HG03280 (cell line): ENCODE data around the gene ZSWIM1.

ENCODE experiments used
- ATAC-seq: cut with Tn5 transposase; IDR thresholded peaks from one replicate; pipeline ENCODE4 v1.9.1; 2021; ENCODE audit warnings: mild to moderate bottlenecking, moderate library complexity; ENCODE audit not compliant: unreplicated experiment

The ZSWIM1 gene

DNA sequence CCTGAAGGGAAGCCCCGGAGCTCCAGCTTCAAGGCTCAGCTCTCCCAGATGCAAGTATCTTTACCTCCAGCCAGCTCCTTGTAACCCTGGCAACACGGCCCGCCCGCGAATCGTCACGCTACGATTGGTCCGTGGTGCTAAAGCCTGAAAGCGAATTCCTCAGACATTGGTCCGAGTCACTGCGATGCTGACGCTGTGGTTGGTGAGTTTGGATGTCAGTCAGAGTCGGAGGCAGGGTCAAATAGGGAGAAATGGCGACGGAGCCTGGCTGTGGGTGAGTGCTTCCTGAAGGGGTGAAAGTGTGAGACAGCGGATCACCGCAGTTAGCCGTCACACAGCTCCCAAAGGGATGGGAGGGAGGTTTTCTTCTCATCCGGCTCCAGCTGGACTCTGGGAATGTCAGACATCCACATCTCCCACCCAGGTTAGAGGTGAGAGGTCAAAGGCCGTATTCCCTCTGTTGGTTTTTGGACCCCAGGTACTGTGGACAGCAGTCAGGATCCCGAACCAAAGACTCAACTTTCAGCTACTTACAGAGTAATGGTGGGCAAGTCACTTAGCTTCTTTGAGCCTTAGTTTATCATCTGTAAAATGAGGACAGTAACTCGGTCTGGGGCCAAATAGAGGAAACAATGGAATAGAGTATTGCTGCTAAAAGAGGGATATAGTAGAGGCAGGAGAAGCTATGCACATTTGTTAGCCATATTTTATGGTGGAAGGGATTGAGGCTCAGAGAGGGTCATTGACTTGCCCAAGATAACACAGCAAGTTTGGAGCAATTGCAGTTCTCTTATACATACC lies at the start of gene ZSWIM1:
ZSWIM1 (plus strand) TSS at position 240 of the 801 bp plus-strand sequence. CDS start 1,366 bp downstream, outside the sequence.
- ATAC-seq, result peak; percentile 99

DNA sequence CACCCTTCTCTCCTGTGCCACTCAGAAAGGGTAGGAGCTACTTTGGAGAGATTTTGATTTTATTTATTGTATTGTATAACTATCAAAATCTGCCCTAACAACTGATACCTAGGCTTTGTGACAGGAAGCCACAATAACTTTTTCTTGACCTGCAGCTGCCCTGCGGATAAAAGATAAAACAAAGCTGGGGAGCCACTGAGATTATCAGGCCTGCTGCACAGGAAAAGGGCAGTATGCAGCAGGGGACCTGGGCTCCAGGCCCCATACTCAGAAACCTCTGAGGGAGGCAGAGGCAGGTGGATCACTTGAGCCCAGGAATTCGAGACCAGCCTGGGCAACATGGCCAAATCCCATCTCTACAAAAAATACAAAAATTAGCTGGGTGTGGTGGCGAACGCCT lies 48.4 kb upstream of the ZSWIM1 start:
- no peak for ATAC-seq

DNA sequence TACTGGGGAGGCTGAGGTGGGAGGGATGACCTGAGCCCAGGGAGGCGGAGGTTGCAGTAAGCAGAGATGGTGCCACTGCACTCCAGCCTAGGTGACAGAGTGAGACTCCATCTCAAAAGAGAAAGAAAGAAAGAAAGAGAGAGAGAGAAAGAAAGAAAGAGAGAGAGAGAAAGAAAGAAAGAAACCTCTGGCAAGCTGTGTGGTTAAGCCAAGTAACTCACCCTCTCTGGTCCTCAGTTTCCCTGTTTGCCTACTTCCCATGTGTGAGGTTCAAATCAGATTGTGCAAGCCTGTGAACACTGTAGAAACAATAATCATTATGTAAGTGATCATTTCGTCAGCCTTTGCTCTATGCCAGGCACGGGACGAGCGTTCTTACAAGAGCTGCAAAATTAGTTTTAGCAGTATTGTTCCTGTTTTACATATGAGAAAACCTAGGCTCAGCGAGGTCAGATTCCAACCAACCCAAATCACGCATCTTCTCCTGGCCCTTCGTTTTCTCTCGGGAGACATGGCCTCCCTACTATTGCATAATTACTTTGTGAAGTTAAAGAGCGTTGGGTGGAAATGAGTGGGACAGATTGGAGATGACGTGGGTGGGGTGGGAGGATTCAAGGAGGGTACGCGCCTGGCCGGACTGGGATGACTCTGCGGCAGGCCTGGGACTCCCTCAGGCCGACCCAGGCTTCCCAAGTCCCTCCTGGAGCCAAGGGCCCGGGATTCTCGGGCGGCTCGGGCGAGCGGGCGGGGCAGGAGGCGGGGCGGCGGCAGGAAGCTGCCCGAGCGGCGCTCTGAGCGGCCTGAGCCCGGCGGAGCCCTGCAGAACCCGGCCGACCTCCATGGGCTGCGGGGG lies 47.8 kb upstream of the ZSWIM1 start, which contains the start of gene SNX21:
SNX21 (plus strand) TSS at position 770 of the 853 bp plus-strand sequence. CDS start 121 bp downstream, outside the sequence.
- peak; percentile 58 for ATAC-seq

DNA sequence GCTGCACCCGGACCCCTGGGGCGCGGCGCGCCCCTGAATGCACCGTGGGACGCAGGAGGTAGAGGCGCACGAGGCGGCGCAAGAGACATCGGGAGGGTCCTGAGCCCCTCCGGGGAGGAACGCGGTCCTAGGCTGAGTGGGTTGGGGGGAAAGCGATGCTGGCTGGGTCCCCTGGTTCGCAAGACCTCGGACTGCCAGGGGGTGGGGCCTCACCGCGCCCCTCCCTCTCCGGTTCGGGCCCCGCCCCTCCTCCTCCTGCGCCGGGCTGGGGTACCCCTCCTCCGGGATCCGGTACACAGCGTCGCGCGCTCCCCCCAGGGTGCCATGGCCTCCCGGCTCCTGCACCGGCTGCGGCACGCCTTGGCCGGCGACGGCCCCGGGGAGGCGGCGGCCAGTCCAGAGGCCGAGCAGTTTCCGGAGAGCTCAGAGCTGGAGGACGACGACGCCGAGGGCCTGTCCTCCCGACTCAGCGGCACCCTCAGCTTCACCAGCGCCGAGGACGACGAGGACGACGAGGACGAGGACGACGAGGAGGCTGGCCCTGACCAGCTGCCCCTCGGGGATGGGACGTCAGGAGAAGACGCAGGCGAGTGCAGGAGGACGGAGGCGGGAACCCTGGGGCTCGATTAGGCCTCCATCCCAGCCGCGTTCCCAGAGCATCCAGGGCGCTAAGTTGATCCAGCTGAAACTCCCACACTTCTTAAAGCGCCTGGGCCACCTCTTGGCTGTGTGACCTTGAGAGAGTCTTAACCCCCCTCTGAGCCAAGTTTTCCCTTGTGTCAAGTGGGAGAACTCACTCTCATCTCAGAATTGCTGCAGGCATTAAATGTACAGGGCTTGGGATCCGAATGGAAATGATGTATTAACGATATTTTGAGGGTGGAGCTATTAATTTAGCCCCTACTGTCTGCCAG lies 46.9 kb upstream of the ZSWIM1 start:
- peak; percentile 59 for ATAC-seq

DNA sequence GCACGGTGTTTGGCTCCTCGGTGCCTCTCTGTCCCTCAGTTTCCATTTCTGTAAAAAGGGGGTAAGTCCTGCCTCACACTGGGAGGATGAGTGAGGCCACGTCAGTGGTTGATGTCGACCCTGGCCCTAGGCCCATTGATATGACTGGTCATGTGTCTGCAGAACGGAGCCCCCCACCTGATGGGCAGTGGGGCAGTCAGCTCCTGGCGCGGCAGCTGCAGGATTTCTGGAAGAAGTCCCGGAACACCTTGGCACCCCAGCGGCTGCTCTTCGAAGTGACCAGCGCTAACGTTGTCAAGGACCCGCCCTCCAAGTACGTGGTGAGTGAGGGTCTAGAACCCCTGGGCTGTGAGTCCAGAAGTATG lies 46.2 kb upstream of the ZSWIM1 start:
- ATAC-seq, result no peak

DNA sequence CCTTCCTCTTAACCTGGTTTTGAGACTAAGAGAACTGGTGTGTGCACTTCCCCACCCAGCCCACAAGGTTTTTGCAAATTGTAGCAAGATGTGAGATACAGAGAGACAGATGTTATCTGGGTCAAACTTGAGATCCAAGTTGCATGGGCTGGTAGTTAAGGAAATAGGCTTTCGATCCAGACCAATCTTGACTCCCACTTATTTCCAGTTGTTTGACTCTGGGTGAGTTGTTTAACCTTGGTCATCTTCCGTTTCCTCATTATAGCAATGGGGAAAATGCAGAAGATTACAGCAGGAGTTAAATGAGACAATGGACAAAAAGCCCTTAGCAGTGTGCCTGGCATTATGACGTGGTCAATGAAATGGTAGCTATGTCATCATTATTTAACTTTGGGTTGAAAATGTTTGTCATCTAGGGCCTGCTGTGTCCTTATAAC lies 45.7 kb upstream of the ZSWIM1 start:
- no peak for ATAC-seq

DNA sequence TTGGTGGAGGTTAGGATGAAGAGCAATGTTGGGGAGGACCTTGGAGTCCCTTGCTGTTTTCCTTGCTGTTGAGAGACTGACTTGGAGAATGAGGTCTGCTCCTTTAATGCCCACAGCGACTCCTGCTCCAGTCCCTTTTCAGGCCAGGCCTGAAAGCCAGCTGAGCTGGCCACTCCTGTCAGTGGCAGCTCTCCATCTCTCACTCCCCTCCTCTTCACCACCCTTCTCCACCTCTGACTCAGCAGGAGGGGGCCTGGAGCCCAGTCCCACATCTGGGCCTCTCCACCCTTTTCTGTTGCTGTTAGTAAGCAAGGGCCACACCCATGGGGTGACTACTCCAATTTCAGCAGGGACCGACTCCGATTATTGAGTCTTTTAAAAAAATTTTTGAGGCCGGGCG lies 45.2 kb upstream of the ZSWIM1 start:
- ATAC-seq, result no peak

DNA sequence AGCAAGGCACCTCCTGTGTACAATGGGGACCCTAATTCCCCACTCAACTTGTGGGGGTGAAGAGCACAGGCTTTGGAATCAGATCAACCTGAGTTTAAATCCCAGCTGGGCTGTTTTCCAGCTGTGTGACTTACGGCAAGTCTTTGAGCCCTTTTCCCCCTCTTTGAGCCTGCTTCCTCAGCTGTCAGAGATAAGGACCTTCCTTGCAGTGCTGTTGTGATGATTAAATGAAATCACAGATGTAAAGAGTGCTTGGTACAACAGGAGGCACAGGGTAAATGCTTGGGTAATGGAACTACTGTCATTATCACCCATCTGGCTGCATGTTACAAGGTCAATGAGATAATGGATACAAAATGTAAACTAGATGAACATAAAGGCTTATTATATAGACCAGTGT lies 44.2 kb upstream of the ZSWIM1 start:
- ATAC-seq, result no peak

DNA sequence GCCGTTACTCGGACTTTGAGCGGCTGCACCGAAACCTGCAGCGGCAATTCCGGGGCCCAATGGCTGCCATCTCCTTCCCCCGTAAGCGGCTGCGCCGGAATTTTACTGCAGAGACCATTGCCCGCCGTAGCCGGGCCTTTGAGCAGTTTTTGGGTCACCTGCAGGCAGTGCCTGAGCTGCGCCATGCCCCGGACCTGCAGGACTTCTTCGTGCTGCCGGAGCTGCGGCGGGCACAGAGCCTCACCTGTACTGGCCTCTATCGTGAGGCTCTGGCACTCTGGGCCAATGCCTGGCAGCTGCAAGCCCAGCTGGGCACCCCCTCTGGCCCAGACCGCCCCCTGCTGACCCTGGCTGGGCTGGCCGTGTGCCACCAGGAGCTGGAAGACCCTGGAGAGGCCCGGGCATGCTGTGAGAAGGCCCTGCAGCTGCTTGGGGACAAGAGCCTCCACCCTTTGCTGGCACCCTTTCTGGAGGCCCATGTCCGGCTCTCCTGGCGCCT lies 40.3 kb upstream of the ZSWIM1 start:
- no peak for ATAC-seq

DNA sequence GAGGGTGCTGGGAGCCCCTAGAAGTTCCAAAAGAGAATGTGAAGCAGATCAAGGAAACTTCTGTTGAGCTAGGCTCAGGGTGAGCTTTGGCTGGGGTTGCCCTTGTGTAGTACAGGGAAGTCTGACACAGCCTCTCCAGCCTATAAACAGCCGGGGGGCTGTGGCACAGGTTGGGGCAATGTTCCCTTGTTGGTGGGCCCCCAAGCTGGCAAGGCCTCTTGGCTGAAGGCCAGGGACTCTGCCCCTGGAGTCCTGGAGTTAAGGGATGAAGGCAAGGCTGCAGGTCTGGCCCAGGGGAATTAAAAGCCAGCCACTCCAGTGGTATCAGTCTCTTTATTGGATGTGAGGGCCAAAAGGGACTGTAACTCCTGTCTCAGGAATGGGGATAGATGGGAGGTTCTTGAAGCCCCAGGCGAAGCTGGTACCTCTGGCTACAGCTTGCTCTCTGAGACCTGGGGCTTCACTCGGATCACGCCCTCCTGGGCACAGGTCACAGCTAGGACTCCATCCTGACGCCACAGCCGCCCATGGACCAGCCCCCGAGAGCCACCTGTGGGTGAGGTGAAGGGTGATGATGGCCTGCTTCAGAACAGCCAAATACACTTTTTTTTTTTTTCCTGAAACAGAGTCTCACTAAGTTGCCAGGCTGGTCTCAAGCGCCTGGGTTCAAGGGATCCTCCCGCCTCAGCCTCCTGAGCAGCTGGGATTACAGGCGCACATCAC lies 39.5 kb upstream of the ZSWIM1 start:
- no peak for ATAC-seq

DNA sequence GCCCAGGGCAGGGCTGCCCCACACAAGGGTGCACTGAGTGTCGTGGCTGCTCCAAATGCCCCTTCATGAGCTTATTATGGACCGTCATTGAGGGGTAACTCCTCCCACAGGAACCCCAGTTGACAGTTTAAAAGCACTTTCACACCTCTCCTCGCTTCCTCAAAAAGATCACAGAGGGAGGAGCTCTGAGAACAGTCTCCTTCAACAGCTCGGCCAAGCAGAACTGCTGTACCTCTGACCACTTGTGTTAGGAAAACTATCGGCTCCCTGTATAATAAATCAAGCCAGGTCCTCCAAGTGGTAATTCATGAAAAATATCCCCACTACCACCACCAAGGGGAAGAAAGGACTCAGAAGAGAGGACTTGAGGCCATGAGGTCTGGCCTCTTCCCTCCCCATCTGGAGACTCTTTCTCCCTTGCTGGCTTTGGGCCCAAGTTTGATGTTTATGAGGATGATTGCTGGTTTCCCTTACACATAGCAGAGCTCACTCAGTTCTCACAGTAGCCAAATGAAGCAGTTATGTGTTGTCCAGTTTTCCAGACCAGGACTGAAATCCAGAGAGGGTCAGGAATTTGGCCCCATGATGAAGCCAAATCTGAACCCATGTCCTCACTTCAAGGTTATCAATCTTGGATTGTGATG lies 38.7 kb upstream of the ZSWIM1 start:
- ATAC-seq, result no peak

DNA sequence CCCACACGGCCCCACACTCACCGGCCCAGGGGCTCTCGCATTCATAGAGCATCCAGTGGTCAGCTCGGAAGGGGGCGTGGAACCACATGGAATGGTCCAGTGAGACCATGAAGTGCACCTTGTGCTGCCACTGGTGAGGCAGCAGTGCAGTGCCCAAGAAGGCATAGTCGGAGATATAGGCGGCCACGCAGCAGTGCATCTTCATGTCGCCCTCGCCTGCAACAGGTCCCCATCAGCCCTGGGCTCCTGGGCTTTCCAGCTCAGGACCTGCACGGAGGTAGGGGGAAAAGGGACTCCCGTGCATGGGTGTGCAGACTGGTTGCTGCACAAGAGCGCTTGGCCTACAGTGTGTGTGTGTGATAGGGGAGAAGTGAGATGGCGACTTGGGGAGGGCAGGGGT lies 37.5 kb upstream of the ZSWIM1 start:
- no peak for ATAC-seq

DNA sequence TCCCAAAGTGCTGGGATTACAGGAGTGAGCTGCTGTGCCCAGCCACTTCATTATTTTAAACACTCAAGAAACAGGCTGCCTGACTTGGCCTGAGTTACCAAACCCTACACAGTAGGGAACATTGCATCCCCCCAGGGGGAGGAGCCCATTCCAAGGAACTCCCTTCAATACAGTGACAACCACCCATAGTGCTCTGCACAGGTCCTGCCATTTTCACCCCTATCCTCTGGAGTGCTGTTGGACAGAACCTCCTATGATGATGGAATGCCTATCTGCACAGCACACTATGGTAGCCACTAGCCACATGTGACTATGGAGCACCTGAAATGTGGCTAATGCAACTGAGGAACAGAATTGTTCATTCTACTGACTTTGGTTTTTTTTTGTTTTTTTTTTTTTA lies 35.6 kb upstream of the ZSWIM1 start:
- no peak for ATAC-seq

DNA sequence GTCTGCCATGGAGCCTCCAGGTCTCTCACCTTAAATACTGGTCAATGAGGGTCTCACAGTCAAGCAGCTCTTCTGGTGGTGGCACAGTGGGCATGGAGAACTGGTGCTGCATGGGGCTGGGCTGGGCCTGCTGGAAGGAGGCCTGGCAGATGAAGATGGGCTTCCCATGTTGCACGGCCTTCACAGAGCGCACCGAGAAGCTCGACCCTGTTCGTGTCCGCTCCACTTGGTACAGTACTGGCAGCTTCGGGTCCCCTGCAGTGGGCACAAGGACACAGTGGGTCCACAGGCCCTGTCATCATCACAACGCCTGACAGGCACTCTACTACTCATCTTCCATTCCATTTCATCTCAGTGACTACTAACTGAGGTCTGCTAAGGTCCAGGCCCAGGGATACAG lies 32.6 kb upstream of the ZSWIM1 start:
- no peak for ATAC-seq

DNA sequence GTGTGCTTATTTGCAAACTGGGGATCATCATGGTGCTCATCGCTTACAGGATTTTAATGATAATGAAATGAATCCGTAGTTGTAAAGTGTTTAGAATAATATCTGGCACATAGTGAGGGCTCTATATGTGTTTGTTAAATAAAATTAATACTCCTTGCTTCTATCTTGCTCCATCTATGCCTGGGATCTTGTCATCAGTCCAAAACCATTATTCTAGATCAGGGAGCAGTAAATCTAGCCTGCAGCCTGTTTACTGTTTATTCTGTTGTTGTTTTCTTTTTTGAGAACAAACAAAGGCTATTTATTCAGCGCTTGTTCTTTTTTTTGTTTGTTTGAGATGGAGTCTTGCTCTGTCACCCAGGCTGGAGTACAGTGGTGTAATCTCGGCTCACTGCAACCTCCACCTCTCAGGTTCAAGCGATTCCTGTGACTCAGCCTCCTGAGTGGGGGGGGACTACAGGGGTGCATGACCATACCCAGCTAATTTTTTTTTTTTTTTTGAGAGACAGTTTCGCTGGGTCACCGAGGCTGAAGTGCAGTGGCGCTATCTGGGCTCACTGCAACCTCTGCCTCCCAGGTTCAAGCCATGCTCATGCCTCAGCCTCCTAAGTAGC lies 32.0 kb upstream of the ZSWIM1 start:
- ATAC-seq, result no peak

DNA sequence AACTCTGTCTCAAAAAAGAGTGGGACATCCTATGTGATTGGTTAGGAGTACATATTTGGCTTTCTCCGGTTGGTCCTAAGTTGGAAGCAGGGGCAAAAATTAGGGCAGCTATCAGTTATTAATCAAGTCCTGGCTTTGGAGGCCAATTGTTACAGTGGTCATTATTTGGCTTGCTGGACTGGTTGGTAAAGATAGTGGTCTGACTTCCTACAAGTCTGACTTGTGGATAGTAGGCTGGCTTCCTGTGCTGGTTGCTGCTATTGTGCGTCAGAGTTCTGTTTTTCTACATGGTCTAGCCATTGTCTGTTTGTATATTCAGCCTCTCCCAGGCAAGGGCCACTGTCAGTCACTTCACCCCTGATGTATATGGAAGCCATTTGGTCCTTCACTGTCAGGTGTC lies 30.8 kb upstream of the ZSWIM1 start:
- ATAC-seq, result no peak

DNA sequence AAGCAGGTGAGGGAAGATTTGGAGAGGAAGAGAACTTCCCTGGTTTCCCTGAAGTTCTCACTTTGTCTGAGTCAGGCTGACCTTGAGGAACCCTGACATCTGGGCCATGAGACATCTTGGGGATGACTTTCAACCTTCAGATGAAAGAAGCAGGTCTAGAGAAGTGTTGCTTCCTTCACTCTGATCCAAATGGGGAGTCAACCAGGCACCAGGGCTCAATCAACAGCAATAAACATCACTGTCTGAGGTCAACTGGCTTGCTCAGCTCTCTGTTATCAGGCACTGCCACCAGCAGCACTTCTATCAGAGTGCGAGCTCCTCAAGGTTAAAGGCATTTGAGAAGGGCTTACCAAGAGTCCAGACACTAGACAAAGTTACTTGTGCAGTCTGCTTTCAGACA lies 30.1 kb upstream of the ZSWIM1 start:
- ATAC-seq, result no peak

DNA sequence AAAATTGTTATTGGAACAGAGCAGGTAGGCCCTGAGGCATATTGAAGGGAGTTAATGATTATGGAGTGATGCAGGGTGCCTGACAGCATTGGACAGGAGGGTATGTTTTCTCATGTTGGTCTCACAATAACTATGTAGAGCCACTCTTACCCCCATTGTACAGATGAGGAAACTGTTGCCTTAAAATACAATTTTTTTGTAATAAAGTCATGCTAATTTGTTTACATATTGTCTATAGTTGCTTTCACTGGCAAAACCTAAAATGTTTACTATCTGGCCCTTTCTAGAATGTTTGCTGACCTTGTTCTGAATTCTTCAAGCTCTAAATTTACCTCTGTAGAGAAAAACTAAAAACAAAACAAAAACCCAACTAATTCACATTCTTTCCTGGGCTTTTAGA lies 29.5 kb upstream of the ZSWIM1 start:
- no peak for ATAC-seq

DNA sequence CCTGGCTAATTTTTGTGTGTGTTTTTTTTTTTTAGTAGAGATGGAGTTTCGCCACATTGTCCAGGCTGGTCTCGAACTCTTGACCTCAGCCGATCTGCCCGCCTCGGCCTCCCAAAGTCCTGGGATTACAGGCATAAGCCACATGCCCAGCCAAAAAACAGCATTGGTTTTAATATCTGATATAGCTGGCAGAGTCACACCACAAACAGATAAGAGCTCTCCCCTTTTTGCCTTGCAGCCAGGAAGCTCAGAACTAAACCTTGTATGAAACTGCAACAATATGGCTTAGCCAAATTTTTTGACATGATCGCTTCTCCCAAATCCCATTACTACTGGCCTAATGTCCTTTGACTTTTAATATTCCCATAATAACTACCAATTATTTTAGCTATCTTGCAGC lies 28.7 kb upstream of the ZSWIM1 start:
- ATAC-seq, result no peak
